GM12875 (cell line): Measurements from ENCODE around the gene ST8SIA5.

ENCODE experiments used
- H3K4me3 ChIP-seq: one replicate; pipeline ENCODE4 v1.5.1; 2011; ENCODE audit warnings: low read depth, low read length, control low read depth
- CTCF ChIP-seq: IDR thresholded peaks from 2 replicates; pipeline ENCODE4 v1.5.1; 2011; ENCODE audit warnings: low read depth, mild to moderate bottlenecking, control low read depth, inconsistent platforms, low read length, moderate library complexity, borderline replicate concordance; ENCODE audit not compliant: insufficient read depth

The ST8SIA5 gene

GRCh38 chr18:46756025-46756558 is 761 bp downstream of the ST8SIA5 start:
- no peak overlapping the region for H3K4me3 ChIP-seq
- TF ChIP-seq CTCF, result no peak

DNA sequence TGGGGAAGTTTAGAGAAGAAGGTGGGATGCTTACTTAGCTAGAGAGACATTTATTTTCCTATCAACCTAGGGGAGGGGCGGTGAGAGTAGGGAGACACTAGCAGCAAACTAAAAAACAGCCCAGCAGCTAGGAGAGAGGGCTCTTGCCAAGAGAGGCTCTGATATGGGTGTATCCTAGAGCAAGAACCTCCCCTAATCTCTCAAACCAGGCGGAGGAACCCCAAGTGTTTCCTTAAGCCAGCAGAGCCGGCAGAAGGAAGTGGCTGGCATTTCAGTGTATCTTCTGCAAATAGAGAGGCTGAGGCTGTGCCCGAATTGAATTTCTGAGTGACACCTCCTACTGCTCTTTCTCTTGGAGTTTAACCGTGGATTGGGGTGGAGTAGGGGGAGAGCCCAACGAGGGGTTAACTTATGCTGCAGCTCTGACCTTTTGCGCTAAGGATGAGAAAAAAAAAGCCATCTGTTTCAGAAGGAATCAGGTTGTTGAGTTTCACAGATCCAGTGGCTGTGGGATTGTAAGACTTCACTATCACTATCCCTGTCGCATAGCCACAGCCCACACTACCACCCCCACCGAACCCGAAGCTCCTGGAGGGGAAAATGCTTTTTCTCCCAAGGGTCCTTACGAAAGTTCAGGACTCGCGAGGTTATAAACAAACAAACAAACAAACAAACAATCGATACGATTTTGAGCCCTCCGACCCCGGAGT is 1.4 kb downstream of the ST8SIA5 start:
- H3K4me3 ChIP-seq, result no peak overlapping the region

DNA sequence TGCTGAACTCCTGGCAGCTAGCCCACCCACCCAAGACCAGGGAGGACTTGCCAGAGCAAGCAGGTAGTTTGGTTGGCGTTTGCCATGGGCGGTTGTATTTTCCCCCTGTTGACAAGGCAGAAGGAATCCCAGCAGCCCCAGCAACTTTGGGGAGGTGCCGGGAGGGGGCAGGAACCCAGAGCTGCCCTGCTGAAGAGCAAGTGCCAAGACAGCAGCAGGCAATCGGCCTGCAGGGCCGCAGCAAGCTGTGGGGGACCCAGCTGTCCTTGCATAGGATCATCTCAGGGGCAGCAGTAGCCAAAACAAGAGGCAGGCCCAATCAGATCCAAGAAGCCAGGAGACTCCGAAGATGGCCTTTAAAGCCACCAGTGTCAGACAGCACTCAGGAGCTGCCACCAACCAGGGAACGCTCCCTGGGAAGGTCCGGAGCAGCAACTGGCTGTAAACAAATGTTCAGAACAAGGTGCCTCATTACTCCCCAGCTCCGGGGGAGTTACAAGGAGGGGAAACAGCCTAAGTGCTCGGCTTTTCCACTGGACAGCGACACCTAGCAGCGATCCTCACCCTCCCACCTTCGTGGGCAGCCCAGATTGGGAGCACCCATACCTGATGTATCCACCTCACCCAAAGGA is 2.1 kb downstream of the ST8SIA5 start:
- no peak for TF ChIP-seq CTCF
- no peak overlapping the region for H3K4me3 ChIP-seq

More for the DNA sequence above, 1.4 kb downstream of the ST8SIA5 start:
- TF ChIP-seq CTCF, result no peak

- H3K4me3 ChIP-seq, result no peak overlapping the region
- TF ChIP-seq CTCF, result no peak
Measured at GRCh38 chr18:46754188-46754587, 2.7 kb downstream of the ST8SIA5 start.

DNA sequence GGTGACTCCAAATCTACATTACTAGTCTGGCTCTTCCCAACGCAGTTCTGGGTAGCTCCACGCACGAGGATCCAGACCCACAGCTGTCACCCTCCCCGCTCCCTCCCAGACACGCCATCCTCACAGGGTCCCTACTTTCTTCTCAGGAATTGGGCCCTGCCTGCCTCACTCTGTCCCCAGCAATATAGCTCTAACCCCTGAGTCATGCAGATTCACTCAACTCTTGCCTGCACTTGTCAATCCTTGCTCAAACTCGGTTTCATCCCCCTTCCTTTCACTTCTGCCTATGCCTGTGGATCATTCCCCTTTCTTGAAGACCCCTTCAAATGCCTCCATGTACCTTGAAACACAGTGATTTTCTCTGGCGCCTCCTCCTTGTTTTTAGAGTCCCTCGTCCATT is 5.0 kb downstream of the ST8SIA5 start:
- no peak overlapping the region for H3K4me3 ChIP-seq
- no peak for TF ChIP-seq CTCF

GRCh38 chr18:46750626-46751025 is 6.2 kb downstream of the ST8SIA5 start:
- TF ChIP-seq CTCF, result no peak
- no peak overlapping the region for H3K4me3 ChIP-seq

DNA sequence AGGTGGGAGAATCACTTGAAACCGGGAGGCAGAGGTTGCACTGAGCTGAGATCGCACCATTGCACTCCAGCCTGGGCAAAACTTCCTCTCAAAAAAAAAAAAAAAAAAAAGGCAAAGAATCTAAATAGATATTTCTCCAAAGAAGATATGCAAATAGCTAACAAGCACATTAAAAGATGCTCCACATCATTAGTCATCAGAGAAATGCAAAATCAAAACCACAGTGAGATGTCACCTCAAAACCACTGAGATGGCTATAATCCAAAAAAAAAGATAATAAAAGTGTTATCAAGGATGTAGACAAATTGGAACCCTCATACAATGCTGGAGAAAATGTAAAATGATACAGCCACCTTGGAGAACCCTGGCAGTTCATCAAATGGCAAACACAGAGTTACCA is 8.4 kb downstream of the ST8SIA5 start:
- no peak for TF ChIP-seq CTCF
- no peak overlapping the region for H3K4me3 ChIP-seq
